ENCODE data around the gene EMID1.

The EMID1 gene

GRCh38 chr22:29205594-29206371 lies at the start of gene EMID1:
TSS of gene EMID1 (plus strand) at chr22:29205896. CDS start at chr22:29206039, 143 bp downstream.
- H3K4me3 ChIP-seq (replicated peaks; ENCODE audit: low read depth, low read length) = peak within 1 kb of the TSS; percentile 50
- no peak for DNase-seq (ENCODE audit: extremely low read depth, low read depth)
- TF ChIP-seq CTCF (IDR thresholded peaks at IDR 0.05; ENCODE audit: low read depth, low read length, missing control alignments) = no peak

GRCh38 chr22:29155966-29156365 lies 49.7 kb upstream of the EMID1 start:
- no peak for TF ChIP-seq CTCF (IDR thresholded peaks at IDR 0.05; ENCODE audit: low read depth, low read length, missing control alignments)
- no peak overlapping the region for H3K4me3 ChIP-seq (replicated peaks; ENCODE audit: low read depth, low read length)
- DNase-seq (ENCODE audit: extremely low read depth, low read depth) = no peak

DNA sequence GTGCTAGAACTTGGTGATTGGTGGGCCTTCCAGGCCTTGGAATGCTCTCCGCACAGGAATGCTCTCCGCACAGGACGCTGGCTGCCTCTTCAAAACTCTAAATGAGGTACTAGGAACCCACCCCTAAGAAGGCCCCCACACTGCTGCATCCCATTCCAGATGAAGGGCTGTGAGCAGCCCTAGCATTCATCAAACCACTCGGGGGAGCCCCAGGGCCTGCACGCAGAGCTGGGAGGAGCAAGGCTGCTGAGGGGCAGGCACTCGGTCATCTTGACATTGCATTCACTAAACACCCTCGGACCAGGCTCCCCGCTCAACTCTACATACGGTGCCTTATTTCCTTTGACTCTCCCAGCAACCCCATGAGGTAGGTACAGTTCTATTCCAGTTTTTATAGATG lies 49.2 kb upstream of the EMID1 start:
- no peak for DNase-seq (ENCODE audit: extremely low read depth, low read depth)
- peak; percentile 41 for TF ChIP-seq CTCF (IDR thresholded peaks at IDR 0.05; ENCODE audit: low read depth, low read length, missing control alignments)
- H3K4me3 ChIP-seq (replicated peaks; ENCODE audit: low read depth, low read length) = no peak overlapping the region

DNA sequence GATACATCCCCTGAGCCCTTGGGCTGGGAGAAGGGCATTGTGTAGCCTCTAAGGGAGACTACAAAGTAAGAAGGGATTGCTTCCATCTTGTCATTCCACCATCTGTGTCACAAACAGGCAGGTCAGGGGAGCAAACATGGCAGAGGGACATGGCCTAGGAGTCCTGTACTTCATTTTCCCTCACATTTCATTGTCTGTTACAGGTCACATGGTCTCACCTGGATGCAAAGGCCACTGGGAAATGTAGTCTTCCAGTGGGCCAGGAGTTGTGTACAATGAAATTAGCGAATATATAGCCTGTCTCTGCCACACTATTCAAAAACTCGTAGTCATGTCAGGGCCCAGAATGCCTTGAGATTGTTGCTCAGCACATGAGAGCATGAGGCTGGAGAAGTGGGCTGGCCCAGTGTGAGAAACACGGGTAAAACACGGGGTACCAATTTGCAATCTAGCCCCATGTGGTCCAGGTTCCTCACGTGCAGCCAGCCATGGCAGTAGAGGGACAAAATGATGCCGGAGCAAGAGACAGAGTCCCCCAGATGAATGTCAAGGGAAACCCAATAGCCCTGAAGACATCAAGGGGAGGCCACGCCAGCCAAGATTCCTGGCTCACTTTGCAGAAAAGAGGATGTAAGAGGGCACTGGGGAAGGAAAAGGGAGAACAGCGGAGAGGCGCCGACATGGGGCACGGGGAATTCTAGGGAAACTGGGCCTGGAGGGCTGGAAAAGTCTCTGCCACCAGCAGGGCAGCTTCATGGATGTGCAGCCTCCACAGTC lies 47.7 kb upstream of the EMID1 start:
- H3K4me3 ChIP-seq (replicated peaks; ENCODE audit: low read depth, low read length) = no peak overlapping the region
- no peak for TF ChIP-seq CTCF (IDR thresholded peaks at IDR 0.05; ENCODE audit: low read depth, low read length, missing control alignments)
- no peak for DNase-seq (ENCODE audit: extremely low read depth, low read depth)

GRCh38 chr22:29158546-29158945 lies 47.1 kb upstream of the EMID1 start:
- no peak for DNase-seq (ENCODE audit: extremely low read depth, low read depth)
- TF ChIP-seq CTCF (IDR thresholded peaks at IDR 0.05; ENCODE audit: low read depth, low read length, missing control alignments) = no peak
- H3K4me3 ChIP-seq (replicated peaks; ENCODE audit: low read depth, low read length) = no peak overlapping the region

GRCh38 chr22:29163808-29164207 lies 41.9 kb upstream of the EMID1 start:
- H3K4me3 ChIP-seq (replicated peaks; ENCODE audit: low read depth, low read length) = no peak overlapping the region
- DNase-seq (ENCODE audit: extremely low read depth, low read depth) = no peak

More at GRCh38 chr22:29163808-29164207, 41.9 kb upstream of the EMID1 start:
- TF ChIP-seq CTCF (IDR thresholded peaks at IDR 0.05; ENCODE audit: low read depth, low read length, missing control alignments) = no peak
